ENCODE results near the gene SORCS2.

GRCh38 chr4:7591409-7592053 lies 399.2 kb downstream of the SORCS2 start:
- TF ChIP-seq CTCF (IDR thresholded peaks at IDR 0.05) (no peak), EZH2 (IDR thresholded peaks at IDR 0.05; ENCODE audit: borderline replicate concordance, insufficient read depth, low read depth, low read length, poor library complexity, severe bottlenecking) (no peak)
